Aorta (tissue), 5 donors: Measurements from ENCODE around the gene ARMC8. TPM values are rescaled to one million over a fixed set of nuclear protein-coding genes. Genes with fewer than 3 reads are reported as not detected.

Source experiments
- ATAC-seq: fragments of 200-7000 bp; cut with Tn5 transposase; one replicate; pipeline ENCODE4 v1.9.1; 2022; ENCODE audit warnings: moderate library complexity; ENCODE audit not compliant: low FRiP score
- DNase-seq, 2 donors: peaks; one replicate each; pipeline ENCODE4 v3.0.0-alpha.2; 2020
- H3K27ac ChIP-seq, 2 donors: one replicate each; pipeline ENCODE4 v1.5.1; 2013; ENCODE audit warnings: low read length in 2 of 2, mild to moderate bottlenecking in 2 of 2, moderate library complexity in 2 of 2, control low read depth in 1 of 2, inconsistent platforms in 1 of 2, low read depth in 1 of 2
- H3K27me3 ChIP-seq, 2 donors: one replicate each; pipeline ENCODE4 v1.6.1; 2013; ENCODE audit warnings: control low read depth in 1 of 2, low read length in 1 of 2, mild to moderate bottlenecking in 1 of 2, moderate library complexity in 1 of 2; ENCODE audit not compliant: insufficient read depth in 2 of 2, control insufficient read depth in 1 of 2
- H3K36me3 ChIP-seq, 2 donors: one replicate each; pipeline ENCODE4 v1.6.1; 2013; ENCODE audit warnings: control low read depth in 1 of 2, low read length in 1 of 2, mild to moderate bottlenecking in 1 of 2; ENCODE audit not compliant: insufficient read depth in 2 of 2, control insufficient read depth in 1 of 2
- H3K4me1 ChIP-seq, 2 donors: one replicate each; pipeline ENCODE4 v1.6.1; 2013; ENCODE audit warnings: low read length in 2 of 2, control low read depth in 1 of 2, mild to moderate bottlenecking in 1 of 2, moderate library complexity in 1 of 2; ENCODE audit not compliant: insufficient read depth in 2 of 2, control insufficient read depth in 1 of 2
- H3K4me3 ChIP-seq, 2 donors: one replicate each; pipeline ENCODE4 v1.5.1; 2013; ENCODE audit warnings: low read length in 2 of 2, control low read depth in 1 of 2, mild to moderate bottlenecking in 1 of 2
- H3K9me3 ChIP-seq: one replicate; pipeline ENCODE4 v1.6.1; 2013; ENCODE audit warnings: mild to moderate bottlenecking, low read length; ENCODE audit not compliant: control insufficient read depth
- WGBS, 2 donors: extraction: QIAGEN DNeasy Blood & Tissue Kit; methylation state at CpG; one replicate each; pipeline ENCODE4 v1.1.7; 2013; 5-methylcytosine and 5-hydroxymethylcytosine counted together
- intact Hi-C, 2 donors: fragments of 100-400 bp; cut with DNase I; formaldehyde crosslinking; loops; one replicate each; pipeline versions ENCODE4 v1.14.2 to v1.15.0; 2022
- polyA plus RNA-seq, 2 donors: library from polyadenylated mRNA; stranded (reverse); fragments of 200-250 nt; gene quantifications; one replicate each; pipeline ENCODE4 v1.2.3, GENCODE V29; 2013
- total RNA-seq, 2 donors: library from RNA; stranded (reverse); fragmentation: NEBNext Ultra II Directional; extraction: Animal tissue kit (Norgen Biotek cat#: 25700); gene quantifications; one replicate each; pipeline ENCODE4 v1.2.1, GENCODE V29; 2021
- donor health status: healthy with polysubstance abuse.
- donor health status: Bipolar disorder and iron deficiency.
- donor health status: DM: no; HTN: no; CAD: no.
- donor health status: DM: no; HTN: no; CAD: no.
- donor health status: DM: yes; HTN: yes; CAD: no.

Gene ARMC8
- total and polyA plus RNA-seq, 4 donors, result 18.2 to 59.7 (median 41.5) TPM

GRCh38 chr3:138253609-138254008, 66.5 kb downstream of the ARMC8 start:
- no peaks in the 10 kb centered on the region for H3K4me1 ChIP-seq
- H3K9me3 ChIP-seq, result no peaks in the 10 kb centered on the region
- H3K27ac ChIP-seq, result no peak overlapping the region
- H3K27me3 ChIP-seq, result no peaks in the 10 kb centered on the region
- no peak for ATAC-seq
- no peak for DNase-seq
- H3K4me3 ChIP-seq, result no peak overlapping the region
- 83 to 92% methylated on average over 1 of the region's 1 CpG for WGBS, 2 donors
- intact Hi-C loops, result no loop called here
- H3K36me3 ChIP-seq, result no peaks in the 10 kb centered on the region

GRCh38 chr3:138254216-138254615, 67.1 kb downstream of the ARMC8 start:
- intact Hi-C loops, result no loop called here
- H3K9me3 ChIP-seq, result no peaks in the 10 kb centered on the region
- WGBS, 2 donors, result 64 to 74% methylated on average over 1 of the region's 1 CpG

GRCh38 chr3:138256022-138256421, 68.9 kb downstream of the ARMC8 start:
- DNase-seq (no peak), ATAC-seq (no peak)
- WGBS, 2 donors, result 91 to 95% methylated on average over 1 of the region's 1 CpG
- H3K4me1 ChIP-seq, result no peaks in the 10 kb centered on the region
- no peak overlapping the region for H3K27ac ChIP-seq
- intact Hi-C loops, result no loop called here
- no peaks in the 10 kb centered on the region for H3K27me3 ChIP-seq
- H3K4me3 ChIP-seq, result no peak overlapping the region
- no peaks in the 10 kb centered on the region for H3K36me3 ChIP-seq
- H3K9me3 ChIP-seq, result no peaks in the 10 kb centered on the region

More at GRCh38 chr3:138254216-138254615, 67.1 kb downstream of the ARMC8 start:
- ATAC-seq, result no peak
- H3K4me1 ChIP-seq, result no peaks in the 10 kb centered on the region
- H3K27ac ChIP-seq, result no peak overlapping the region
- no peaks in the 10 kb centered on the region for H3K27me3 ChIP-seq
- H3K4me3 ChIP-seq, result no peak overlapping the region
- DNase-seq, result no peak
- no peaks in the 10 kb centered on the region for H3K36me3 ChIP-seq

- WGBS, 2 donors, result 77 to 83% methylated on average over 1 of the region's 1 CpG
- no peak overlapping the region for H3K27ac ChIP-seq
- intact Hi-C loops, result no loop called here
- no peaks in the 10 kb centered on the region for H3K27me3 ChIP-seq
- no peaks in the 10 kb centered on the region for H3K4me1 ChIP-seq
- no peaks in the 10 kb centered on the region for H3K9me3 ChIP-seq
- DNase-seq (no peak), ATAC-seq (no peak)
- H3K36me3 ChIP-seq, result no peaks in the 10 kb centered on the region
- no peak overlapping the region for H3K4me3 ChIP-seq
Measured at GRCh38 chr3:138257986-138258385, 70.9 kb downstream of the ARMC8 start.

- intact Hi-C loops, result no loop called here
- WGBS, 2 donors, result 85 to 90% methylated on average over 4 of the region's 4 CpGs
Measured at GRCh38 chr3:138259126-138259525, 72.0 kb downstream of the ARMC8 start.

GRCh38 chr3:138260611-138261010, 73.5 kb downstream of the ARMC8 start:
- DNase-seq (no peak), ATAC-seq (no peak)
- Histone ChIP-seq H3K9me3 (no peaks in the 10 kb centered on the region), H3K27ac (no peak overlapping the region), H3K27me3 (no peaks in the 10 kb centered on the region), H3K4me1 (no peaks in the 10 kb centered on the region), H3K4me3 (no peak overlapping the region), H3K36me3 (no peaks in the 10 kb centered on the region)
- intact Hi-C loops, result no loop called here
- WGBS, 2 donors, result 49 to 54% methylated on average over 1 of the region's 1 CpG

More at GRCh38 chr3:138259126-138259525, 72.0 kb downstream of the ARMC8 start:
- Histone ChIP-seq H3K4me1 (no peaks in the 10 kb centered on the region), H3K9me3 (no peaks in the 10 kb centered on the region), H3K4me3 (no peak overlapping the region), H3K36me3 (no peaks in the 10 kb centered on the region), H3K27ac (no peak overlapping the region), H3K27me3 (no peaks in the 10 kb centered on the region)
- DNase-seq (no peak), ATAC-seq (no peak)

- Histone ChIP-seq H3K36me3 (peaks cover 0 to 1% of the 10 kb centered on the region in 2 donors), H3K27ac (no peak overlapping the region), H3K4me3 (no peak overlapping the region), H3K4me1 (no peaks in the 10 kb centered on the region), H3K27me3 (no peaks in the 10 kb centered on the region), H3K9me3 (no peaks in the 10 kb centered on the region)
- no peak for DNase-seq
- intact Hi-C loops, result no loop called here
- ATAC-seq, result no peak
- 31 to 35% methylated on average over 2 of the region's 2 CpGs for WGBS, 2 donors
Measured at GRCh38 chr3:138263104-138263503, 76.0 kb downstream of the ARMC8 start.

- Histone ChIP-seq H3K36me3 (peaks cover 0 to 1% of the 10 kb centered on the region in 2 donors), H3K27ac (no peak overlapping the region), H3K9me3 (no peaks in the 10 kb centered on the region), H3K4me3 (no peak overlapping the region), H3K27me3 (no peaks in the 10 kb centered on the region), H3K4me1 (no peaks in the 10 kb centered on the region)
- WGBS, 2 donors, result 93 to 100% methylated on average over 1 of the region's 1 CpG
- intact Hi-C loops, result no loop called here
- ATAC-seq (no peak), DNase-seq (no peak)
Measured at GRCh38 chr3:138265745-138266144, 78.6 kb downstream of the ARMC8 start.

GRCh38 chr3:138267083-138267482, 80.0 kb downstream of the ARMC8 start:
- ATAC-seq (no peak), DNase-seq (no peak)
- 94 to 95% methylated on average over 3 of the region's 3 CpGs for WGBS, 2 donors
- H3K4me1 ChIP-seq, result no peaks in the 10 kb centered on the region
- H3K9me3 ChIP-seq, result no peaks in the 10 kb centered on the region
- H3K36me3 ChIP-seq, result peaks cover 0 to 1% of the 10 kb centered on the region in 2 donors
- intact Hi-C loops, result no loop called here
- no peak overlapping the region for H3K27ac ChIP-seq
- no peaks in the 10 kb centered on the region for H3K27me3 ChIP-seq
- no peak overlapping the region for H3K4me3 ChIP-seq
